ENCODE data around the gene TMEM270.

DNA sequence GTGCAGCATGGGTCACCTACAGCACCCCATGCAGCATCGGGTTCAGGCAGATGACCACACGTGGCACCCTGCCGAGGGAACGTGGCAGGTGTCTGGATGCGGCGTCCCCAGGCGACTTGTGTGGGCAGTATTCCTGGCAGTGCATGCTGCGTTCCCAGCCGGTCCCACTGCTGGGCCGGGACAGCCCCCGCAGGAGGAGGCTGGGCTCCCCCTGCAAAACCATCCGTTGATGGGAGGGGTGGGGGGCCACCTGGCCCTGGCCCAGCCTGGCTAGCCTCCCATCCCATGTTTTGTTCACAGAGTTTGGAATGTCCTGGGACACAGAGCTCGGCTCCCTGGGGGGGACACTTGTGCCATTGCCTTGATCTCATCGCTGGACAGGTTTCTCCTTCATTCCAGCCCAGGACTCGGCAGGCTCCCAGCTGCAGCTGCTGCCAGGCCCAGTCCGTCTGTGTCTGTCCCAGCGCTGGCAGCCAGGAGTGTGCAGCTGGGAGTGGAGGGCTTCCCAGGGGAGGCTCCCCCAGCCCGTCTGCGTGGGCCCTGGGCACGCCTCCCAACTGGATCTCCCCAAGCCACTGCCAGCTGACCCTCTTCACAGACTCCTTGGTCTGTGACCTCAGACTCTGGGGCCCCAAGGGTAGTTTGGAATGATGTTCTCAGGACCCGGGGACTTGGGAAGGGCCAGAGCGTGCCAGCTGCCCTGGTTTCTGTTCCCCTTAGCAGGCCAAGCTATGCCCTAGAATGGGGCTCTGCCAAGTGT is 32.6 kb downstream of the TMEM270 start:
- TF ChIP-seq CTCF (IDR thresholded peaks at IDR 0.05) (no peak), POLR2A (IDR thresholded peaks at IDR 0.05) (no peak)
